HG02970 (cell line): ENCODE measurements around the gene ARID2.

Source experiments
- ATAC-seq: cut with Tn5 transposase; IDR thresholded peaks from one replicate; pipeline ENCODE4 v1.9.1; 2021; ENCODE audit warnings: mild to moderate bottlenecking, moderate library complexity, moderate number of reproducible peaks; ENCODE audit not compliant: unreplicated experiment, low FRiP score

ARID2 gene

GRCh38 chr12:45729233-45730083 is at the start of gene ARID2:
Gene ARID2 (plus strand): TSS chr12:45729706. CDS start chr12:45729837, 131 bp downstream.
- peak; percentile 6 for ATAC-seq

- no peak for ATAC-seq
Observed at GRCh38 chr12:45680362-45680761, 49.1 kb upstream of the ARID2 start.

GRCh38 chr12:45681465-45681864 is 48.0 kb upstream of the ARID2 start:
- no peak for ATAC-seq

- no peak for ATAC-seq
Observed at GRCh38 chr12:45685680-45686079, 43.8 kb upstream of the ARID2 start.

GRCh38 chr12:45687081-45688015 is 42.2 kb upstream of the ARID2 start:
- no peak for ATAC-seq

- ATAC-seq, result no peak
Observed at GRCh38 chr12:45688183-45688582, 41.3 kb upstream of the ARID2 start.

GRCh38 chr12:45695035-45695434 is 34.5 kb upstream of the ARID2 start:
- no peak for ATAC-seq

- no peak for ATAC-seq
Observed at GRCh38 chr12:45695606-45696005, 33.9 kb upstream of the ARID2 start.

- no peak for ATAC-seq
Observed at GRCh38 chr12:45696049-45696448, 33.5 kb upstream of the ARID2 start.

GRCh38 chr12:45697371-45697770 is 32.1 kb upstream of the ARID2 start:
- ATAC-seq, result no peak

GRCh38 chr12:45701296-45701695 is 28.2 kb upstream of the ARID2 start:
- no peak for ATAC-seq

GRCh38 chr12:45703942-45704341 is 25.6 kb upstream of the ARID2 start:
- ATAC-seq, result no peak

GRCh38 chr12:45704968-45705367 is 24.5 kb upstream of the ARID2 start:
- ATAC-seq, result no peak

- no peak for ATAC-seq
Observed at GRCh38 chr12:45705404-45705803, 24.1 kb upstream of the ARID2 start.

- ATAC-seq, result no peak
Observed at GRCh38 chr12:45707241-45707857, 22.2 kb upstream of the ARID2 start.

GRCh38 chr12:45708363-45708762 is 21.1 kb upstream of the ARID2 start:
- no peak for ATAC-seq

GRCh38 chr12:45708901-45709300 is 20.6 kb upstream of the ARID2 start:
- no peak for ATAC-seq

- ATAC-seq, result no peak
Observed at GRCh38 chr12:45712319-45712718, 17.2 kb upstream of the ARID2 start.

GRCh38 chr12:45713078-45713477 is 16.4 kb upstream of the ARID2 start:
- no peak for ATAC-seq

GRCh38 chr12:45718306-45718705 is 11.2 kb upstream of the ARID2 start:
- ATAC-seq, result no peak

GRCh38 chr12:45720069-45720468 is 9.4 kb upstream of the ARID2 start:
- ATAC-seq, result no peak
